ENCODE data around the gene LRRC61. TPM values are rescaled to one million over a fixed set of nuclear protein-coding genes. Genes with fewer than 3 reads are reported as not detected.

LRRC61 gene
- total and polyA plus RNA-seq, 2 of the 13 experiments (the other 11 are each of a cell fraction or from before 2014, with no cell fraction given): 33.0 to 34.8 TPM

DNA sequence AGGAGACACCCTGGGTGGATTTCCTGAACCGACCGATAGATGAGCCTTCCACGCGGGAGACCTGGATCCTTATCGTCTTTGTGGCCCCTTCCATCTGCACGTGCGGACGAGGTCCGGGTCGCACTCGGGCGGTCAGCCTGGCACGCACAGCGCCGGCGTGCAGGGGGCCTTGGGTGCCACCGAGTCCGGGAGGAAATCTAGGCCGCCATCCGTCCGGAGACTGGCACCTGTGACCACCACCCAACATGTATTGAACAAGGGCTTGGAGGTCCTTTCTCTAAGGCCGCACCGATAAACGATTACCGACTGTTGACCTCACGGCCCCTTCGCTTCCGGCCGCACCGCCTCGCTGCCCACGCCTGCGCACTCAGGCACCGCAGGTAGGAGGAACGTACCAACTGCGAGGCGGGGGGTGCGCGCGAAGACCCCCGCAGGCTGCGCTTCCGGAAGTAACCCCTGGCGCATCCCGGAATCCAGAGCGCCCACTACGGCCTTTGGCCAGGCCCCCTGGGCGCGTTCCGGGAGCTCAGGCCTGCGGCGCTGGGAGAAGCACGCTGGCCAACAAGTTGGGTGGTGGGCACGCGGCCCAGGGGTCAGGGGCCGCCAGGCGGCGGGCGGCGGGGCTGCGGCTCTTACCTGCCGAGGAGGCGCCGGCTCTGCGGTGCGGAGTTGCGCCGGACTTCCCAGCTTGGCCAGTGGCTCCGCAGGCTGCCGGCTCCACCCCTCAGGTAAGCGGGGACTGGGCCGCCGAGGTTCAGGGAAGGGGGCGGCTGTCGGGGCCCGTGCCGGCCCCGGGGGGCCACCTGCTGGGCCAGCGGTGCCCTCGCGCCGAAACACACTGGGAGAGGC lies at the start of gene LRRC61, which contains the start of gene ACTR3C (continued):
- TF ChIP-seq NFYB (CRISPR knock-in tag; IDR thresholded peaks at IDR 0.05) (no peak; the same call in 1 of the 2 replicates), PLRG1 (conservative IDR thresholded peaks at IDR 0.05) (no peak), ZNF678 (CRISPR knock-in tag; IDR thresholded peaks at IDR 0.05) (peak; percentile 84; the same call in 1 of the 2 replicates), ZNF121 (CRISPR knock-in tag; IDR thresholded peaks at IDR 0.05) (peak; percentile 61), ZBTB43 (CRISPR knock-in tag; conservative IDR thresholded peaks at IDR 0.05) (no peak; the same call in 1 of the 2 replicates), SYNCRIP (IDR thresholded peaks at IDR 0.05; ENCODE audit: insufficient read depth, low read depth, low read length) (no peak), ZNF343 (CRISPR knock-in tag; IDR thresholded peaks at IDR 0.05) (peak; percentile 50; the same call in 1 of the 2 replicates), KDM4B (CRISPR knock-in tag; IDR thresholded peaks at IDR 0.05) (0 out of 2 replicates have a peak, but pooled peaks have one; percentile 22), HES4 (CRISPR knock-in tag; IDR thresholded peaks at IDR 0.05; ENCODE audit: borderline replicate concordance) (peak; percentile 93), ZNF709 (CRISPR knock-in tag; IDR thresholded peaks at IDR 0.05) (peak; percentile 61; the same call in 1 of the 2 replicates), ZNF12 (CRISPR knock-in tag; IDR thresholded peaks at IDR 0.05) (peak; percentile 58), TEAD3 (CRISPR knock-in tag; optimal IDR thresholded peaks at IDR 0.05; ENCODE audit: borderline replicate concordance) (peak; percentile 79), HNRNPH1 (optimal IDR thresholded peaks at IDR 0.05; ENCODE audit: low read depth, low read length) (no peak), SUZ12 (IDR thresholded peaks at IDR 0.05; ENCODE audit: low read depth, low read length) (no peak), RORA (CRISPR knock-in tag; IDR thresholded peaks at IDR 0.05) (no peak), SP4 (CRISPR knock-in tag; IDR thresholded peaks at IDR 0.05) (peak; percentile 74), FOXJ3 (CRISPR knock-in tag; IDR thresholded peaks at IDR 0.05; ENCODE audit: borderline replicate concordance) (no peak; the same call in 1 of the 2 replicates), ZFP90 (CRISPR knock-in tag; IDR thresholded peaks at IDR 0.05; ENCODE audit: borderline replicate concordance) (0 out of 2 replicates have a peak, but pooled peaks have one; percentile 80), USF2 (IDR thresholded peaks at IDR 0.05; ENCODE audit: low read depth, low read length) (no peak), USF2 (CRISPR knock-in tag; IDR thresholded peaks at IDR 0.05; ENCODE audit: borderline replicate concordance) (no peak), NFIC (IDR thresholded peaks at IDR 0.05; ENCODE audit: low read length) (no peak), ZNF430 (CRISPR knock-in tag; IDR thresholded peaks at IDR 0.05) (peak; percentile 95; the same call in 1 of the 2 replicates), PRPF4 (IDR thresholded peaks at IDR 0.05; ENCODE audit: low read depth, low read length, poor library complexity, severe bottlenecking) (no peak)
- TF ChIP-seq, protein P1, sequence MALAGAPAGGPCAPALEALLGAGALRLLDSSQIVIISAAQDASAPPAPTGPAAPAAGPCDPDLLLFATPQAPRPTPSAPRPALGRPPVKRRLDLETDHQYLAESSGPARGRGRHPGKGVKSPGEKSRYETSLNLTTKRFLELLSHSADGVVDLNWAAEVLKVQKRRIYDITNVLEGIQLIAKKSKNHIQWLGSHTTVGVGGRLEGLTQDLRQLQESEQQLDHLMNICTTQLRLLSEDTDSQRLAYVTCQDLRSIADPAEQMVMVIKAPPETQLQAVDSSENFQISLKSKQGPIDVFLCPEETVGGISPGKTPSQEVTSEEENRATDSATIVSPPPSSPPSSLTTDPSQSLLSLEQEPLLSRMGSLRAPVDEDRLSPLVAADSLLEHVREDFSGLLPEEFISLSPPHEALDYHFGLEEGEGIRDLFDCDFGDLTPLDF (CRISPR knock-in tag; IDR thresholded peaks at IDR 0.05): peak; percentile 90
- TF ChIP-seq, protein P2, sequence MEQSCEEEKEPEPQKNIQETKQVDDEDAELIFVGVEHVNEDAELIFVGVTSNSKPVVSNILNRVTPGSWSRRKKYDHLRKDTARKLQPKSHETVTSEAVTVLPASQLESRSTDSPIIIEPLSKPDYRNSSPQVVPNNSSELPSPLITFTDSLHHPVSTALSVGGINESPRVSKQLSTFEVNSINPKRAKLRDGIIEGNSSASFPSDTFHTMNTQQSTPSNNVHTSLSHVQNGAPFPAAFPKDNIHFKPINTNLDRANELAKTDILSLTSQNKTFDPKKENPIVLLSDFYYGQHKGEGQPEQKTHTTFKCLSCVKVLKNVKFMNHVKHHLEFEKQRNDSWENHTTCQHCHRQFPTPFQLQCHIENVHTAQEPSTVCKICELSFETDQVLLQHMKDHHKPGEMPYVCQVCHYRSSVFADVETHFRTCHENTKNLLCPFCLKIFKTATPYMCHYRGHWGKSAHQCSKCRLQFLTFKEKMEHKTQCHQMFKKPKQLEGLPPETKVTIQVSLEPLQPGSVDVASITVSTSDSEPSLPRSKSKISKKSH (CRISPR knock-in tag; IDR thresholded peaks at IDR 0.05; ENCODE audit: borderline replicate concordance): peak; percentile 97

Data from HepG2 (cell line).